ENCODE data around the gene PCP4. TPM values are rescaled to one million over a fixed set of nuclear protein-coding genes. Genes with fewer than 3 reads are reported as not detected.

The PCP4 gene
- total and polyA plus RNA-seq, 9 of the 15 experiments (the other 6 are each of a cell fraction or from before 2014, with no cell fraction given) = not detected

GRCh38 chr21:39850333-39850732, 16.9 kb upstream of the PCP4 start (continued):
- TF ChIP-seq ZBTB49 (CRISPR knock-in tag; IDR thresholded peaks at IDR 0.05; ENCODE audit: borderline replicate concordance) = no peak

- H3K27me3 ChIP-seq (ENCODE audit: control insufficient read depth in 2 of 2, insufficient read depth in 2 of 2, low read length in 2 of 2) = no peaks in the 10 kb centered on the region; a peak in 1 of 5 replicates
- no peaks in the 10 kb centered on the region for H3K36me3 ChIP-seq (ENCODE audit: control insufficient read depth, insufficient read depth, low read length)
- no peak for TF ChIP-seq CREB3L1 (IDR thresholded peaks at IDR 0.05; ENCODE audit: borderline replicate concordance, low read depth)
- no peaks in the 10 kb centered on the region for H3K79me2 ChIP-seq (ENCODE audit: control insufficient read depth, insufficient read depth, low read length)
- H3K9me3 ChIP-seq (replicated peaks; ENCODE audit: control insufficient read depth, insufficient read depth, low read depth, low read length) = no peaks in the 10 kb centered on the region
- in situ Hi-C loops (cut with MboI) = no loop called here
- ATAC-seq = no peak
- H2AFZ ChIP-seq (ENCODE audit: low read depth, low read length) = no peak overlapping the region
- no peak overlapping the region for H3K4me2 ChIP-seq (ENCODE audit: insufficient read depth, low read length)
- H3K4me3 ChIP-seq = no peak overlapping the region
- intact Hi-C loops (cut with micrococcal nuclease) = no loop called here
- no peak for FAIRE-seq
- no peaks in the 10 kb centered on the region for H3K4me1 ChIP-seq (replicated peaks in 1 of 2; ENCODE audit: control insufficient read depth in 2 of 2, insufficient read depth in 2 of 2, low read length in 2 of 2)
- no peak for DNase-seq (ENCODE audit: extremely low read depth in 1 of 4, low spot score in 3 of 4)
- POLR2A ChIA-PET = interaction anchor here (1.3 to 1.6 kb wide), 3 partner anchors 8 to 10 kb away, joined by 3 to 4 read pairs (median 3); no protein-coding TSS in a partner anchor
- CTCF ChIA-PET (ENCODE audit: low intra/inter-chr PET ratio) = no interaction called here
- H3K9ac ChIP-seq (ENCODE audit: insufficient read depth in 1 of 2, low read depth in 2 of 2, low read length in 2 of 2) = no peak overlapping the region
- H4K20me1 ChIP-seq (replicated peaks; ENCODE audit: control insufficient read depth, insufficient read depth, low read length) = no peaks in the 10 kb centered on the region
- no TSS peak for BruUV-seq (replicated peaks)
- H3K9me1 ChIP-seq (ENCODE audit: control insufficient read depth, insufficient read depth, low read length) = no peaks in the 10 kb centered on the region
- H3K27ac ChIP-seq (ENCODE audit: extremely low read depth, low read depth, low read length) = no peak overlapping the region
- 1% methylated on average over 7 of the region's 7 CpGs for WGBS (ENCODE audit: insufficient coverage, low coverage, missing lambda C conversion rate)
These were observed 16.1 kb upstream of the PCP4 start for GRCh38 chr21:39851002-39851618.

Measured in K562 (cell line).